ENCODE results near the gene ZBTB7B.

Gene ZBTB7B

DNA sequence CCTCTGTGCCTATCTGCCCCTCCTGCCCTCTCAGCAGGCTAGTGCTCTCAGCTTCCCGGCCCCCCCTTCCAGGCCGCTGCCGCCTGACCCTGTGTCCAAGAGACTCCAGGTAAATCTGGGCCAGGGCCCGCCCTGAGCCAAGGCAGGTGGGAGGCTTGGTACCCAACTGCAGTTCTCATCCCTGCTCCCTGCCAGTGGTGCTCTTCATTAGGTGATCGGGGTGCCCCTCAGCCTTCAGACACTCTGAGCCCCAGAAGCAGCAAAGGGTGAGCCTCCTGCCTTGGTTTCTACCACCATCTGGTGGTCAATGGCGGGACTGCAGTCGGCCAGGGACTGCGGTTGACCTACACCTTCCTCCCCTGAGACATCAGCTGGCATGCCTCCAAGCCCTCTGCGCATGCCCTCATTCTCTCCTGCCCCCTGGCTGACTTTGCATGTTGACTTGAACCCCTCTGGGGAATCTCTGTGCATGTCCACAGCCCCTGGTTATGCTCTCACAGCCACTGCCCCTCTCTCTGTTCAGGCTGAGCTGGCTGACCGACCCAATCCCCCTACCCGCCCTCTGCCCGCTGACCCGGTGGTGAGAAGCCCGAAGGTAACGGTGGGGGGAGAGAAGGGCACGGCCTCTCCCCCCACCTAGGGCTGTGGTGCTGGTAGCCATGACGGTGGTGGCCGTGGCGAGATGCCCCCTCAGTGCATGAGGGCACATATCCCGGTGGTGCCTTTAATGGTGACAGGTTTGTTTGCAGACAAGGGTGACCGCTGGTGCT lies 59.0 kb downstream of the ZBTB7B start:
- peak; percentile 89 for DNase-seq (ENCODE audit: low spot score)

DNA sequence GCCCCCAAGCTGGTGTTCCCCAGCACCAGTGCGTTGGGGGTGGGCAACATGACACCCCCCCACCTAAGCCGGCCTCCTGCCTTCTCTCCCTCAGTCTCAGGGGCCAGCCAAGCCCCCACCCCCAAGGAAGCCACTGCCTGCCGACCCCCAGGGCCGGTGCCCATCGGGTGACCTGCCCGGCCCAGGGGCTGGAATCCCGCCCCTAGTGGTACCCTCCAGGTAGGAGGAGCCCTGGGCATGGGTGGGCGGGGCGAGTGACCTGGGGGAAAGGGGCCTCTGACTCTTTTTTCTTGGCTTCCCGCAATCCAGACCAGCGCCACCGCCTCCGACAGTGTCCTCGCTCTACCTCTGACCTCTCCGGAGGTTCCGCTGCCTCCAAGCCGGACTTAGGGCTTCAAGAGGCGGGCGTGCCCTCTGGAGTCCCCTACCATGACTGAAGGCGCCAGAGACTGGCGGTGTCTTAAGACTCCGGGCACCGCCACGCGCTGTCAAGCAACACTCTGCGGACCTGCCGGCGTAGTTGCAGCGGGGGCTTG lies 59.6 kb downstream of the ZBTB7B start:
- DNase-seq (ENCODE audit: low spot score): no peak

DNA sequence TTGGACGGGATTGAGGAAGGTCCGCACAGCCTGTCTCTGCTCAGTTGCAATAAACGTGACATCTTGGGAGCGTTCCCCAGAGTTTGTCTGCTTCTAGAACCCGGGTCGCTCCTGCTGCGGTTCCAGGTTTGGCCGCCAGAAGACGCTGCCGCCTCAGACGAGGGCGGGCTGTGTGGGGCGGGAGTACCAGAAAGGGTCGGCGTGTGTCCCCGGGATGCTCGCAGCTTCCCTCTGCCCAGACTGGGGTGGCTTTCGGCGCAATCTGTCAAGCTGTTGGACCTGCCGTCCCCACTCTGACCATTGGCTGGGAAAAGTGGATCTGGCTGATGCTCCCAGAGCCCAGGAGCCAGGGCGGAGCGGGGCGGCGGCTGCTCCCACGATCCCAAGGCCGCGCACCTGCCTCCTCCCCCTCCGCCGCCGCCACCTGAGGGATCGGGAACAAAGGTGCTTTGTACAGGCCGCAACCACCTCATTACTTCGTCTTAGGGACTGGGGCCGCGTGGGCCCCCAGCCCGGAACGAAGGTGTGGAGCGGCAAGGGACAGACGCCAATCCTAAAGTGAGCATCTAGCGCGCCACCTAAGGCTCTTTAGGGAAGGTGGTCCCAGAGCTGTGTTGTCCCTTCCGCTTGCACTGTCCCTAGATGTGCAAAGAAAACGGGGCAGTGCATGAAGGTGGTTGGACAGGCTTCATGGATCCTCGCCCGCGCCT lies 60.3 kb downstream of the ZBTB7B start:
- peak; percentile 53 for DNase-seq (ENCODE audit: low spot score)

DNA sequence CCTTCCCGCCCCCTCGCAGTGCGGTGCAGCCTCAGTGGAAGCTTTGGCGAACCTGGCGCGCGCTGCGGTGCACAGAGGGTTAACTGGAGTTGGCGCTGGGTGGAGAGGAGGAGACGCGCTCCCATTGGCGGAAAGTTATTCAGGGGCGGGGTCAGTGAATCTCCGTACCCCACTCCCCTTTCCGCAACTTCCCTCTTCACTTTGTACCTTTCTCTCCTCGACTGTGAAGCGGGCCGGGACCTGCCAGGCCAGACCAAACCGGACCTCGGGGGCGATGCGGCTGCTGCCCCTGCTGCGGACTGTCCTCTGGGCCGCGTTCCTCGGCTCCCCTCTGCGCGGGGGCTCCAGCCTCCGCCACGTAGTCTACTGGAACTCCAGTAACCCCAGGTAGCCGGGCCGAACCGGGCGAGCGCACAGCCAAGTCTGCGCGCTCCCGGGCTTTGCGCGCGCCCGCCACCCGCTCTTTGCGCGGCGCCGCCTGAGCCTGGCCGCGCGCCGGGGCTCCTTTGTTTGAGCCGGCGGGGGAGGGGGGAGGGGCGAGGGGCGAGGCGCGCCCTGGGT lies 61.0 kb downstream of the ZBTB7B start, which contains the start of gene EFNA4:
TSS of gene EFNA4 (plus strand) at position 191 of the 561 bp plus-strand sequence. CDS start at position 275, 84 bp downstream.
- peak; percentile 92 for DNase-seq (ENCODE audit: low spot score)

DNA sequence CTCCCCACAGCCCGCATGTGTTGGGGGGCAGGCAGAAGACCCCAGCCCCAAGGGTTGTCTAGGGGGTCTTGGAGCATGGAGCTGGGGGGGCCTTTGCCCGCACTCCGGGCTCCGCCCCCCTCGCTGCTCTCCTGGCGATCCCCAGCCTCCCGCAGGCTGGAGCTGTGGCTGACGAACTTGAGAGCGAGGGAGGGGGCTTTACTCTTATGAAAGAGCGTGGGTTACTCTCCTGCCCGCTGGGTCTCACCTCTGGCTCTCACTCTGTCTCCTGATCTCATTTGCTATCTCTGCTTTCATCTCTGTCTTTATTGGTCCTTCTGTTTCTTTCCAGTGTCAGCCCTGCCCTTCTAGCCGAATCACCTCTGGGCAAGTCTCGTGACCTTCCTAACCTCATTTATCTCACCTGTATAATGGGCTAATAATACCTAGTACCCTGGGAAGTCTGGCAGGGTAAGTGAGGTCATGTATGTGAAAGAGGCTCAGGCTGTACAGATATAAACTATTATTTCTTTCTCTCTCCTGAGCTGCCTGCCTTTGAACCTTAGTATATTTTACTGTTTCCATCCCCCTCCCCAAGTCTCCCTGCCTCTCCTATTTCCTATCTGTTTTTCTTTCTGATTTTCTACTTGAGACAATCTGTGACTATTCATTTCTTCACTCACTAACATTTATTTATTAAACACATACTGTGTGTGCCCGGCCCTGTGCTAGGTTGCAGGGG lies 61.7 kb downstream of the ZBTB7B start:
- peak; percentile 27 for DNase-seq (ENCODE audit: low spot score)

DNA sequence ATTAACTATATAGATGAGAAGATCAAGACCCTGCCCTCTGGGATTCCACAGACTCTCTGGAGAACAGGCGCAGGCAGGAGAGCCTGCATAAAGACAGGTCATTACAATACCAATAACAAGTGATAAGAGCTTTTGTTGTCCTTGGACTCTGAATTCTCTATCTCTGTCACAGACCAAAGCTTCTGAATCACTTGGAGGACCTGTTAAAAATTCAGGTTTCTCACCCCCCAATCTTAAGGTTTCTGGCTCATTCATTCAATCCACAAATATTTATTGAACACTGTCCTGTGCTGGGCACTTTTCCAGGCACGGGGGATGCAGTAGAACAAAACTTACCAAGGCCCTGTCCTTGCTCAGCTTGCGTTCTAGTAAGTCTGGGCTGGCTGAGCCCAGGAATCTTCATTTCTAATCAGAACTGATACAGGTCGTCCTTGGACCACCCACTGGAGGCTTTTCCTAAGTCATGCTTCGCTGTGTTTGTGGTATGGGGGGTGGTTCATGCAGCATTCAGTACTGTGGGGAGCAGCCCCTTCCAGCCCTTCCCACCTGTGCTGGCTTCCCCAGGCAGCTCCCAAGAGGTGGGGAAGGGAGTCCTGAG lies 62.3 kb downstream of the ZBTB7B start:
- DNase-seq (ENCODE audit: low spot score): no peak

DNA sequence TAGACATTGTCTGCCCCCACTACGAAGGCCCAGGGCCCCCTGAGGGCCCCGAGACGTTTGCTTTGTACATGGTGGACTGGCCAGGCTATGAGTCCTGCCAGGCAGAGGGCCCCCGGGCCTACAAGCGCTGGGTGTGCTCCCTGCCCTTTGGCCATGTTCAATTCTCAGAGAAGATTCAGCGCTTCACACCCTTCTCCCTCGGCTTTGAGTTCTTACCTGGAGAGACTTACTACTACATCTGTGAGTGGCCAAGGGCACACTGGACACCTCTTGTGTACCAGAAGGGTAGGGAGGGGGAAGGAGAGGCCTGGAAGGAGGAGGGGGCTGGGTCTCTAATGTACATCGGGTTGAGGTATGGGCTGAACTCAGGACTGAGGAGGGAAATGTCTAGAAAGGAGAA lies 64.2 kb downstream of the ZBTB7B start:
- DNase-seq (ENCODE audit: low spot score): no peak

Data from AG08395 (cell line).